Hematopoietic multipotent progenitor cell treated with erythropoietin and hydrocortisone succinate and interleukin-3 and kit ligand, for 8 days (in vitro differentiated cells): ENCODE results near the gene EEF1AKMT4.

ENCODE experiments used
- DNase-seq: peaks from one replicate; pipeline ENCODE4 v3.0.0-alpha.2; 2015

The EEF1AKMT4 gene

DNA sequence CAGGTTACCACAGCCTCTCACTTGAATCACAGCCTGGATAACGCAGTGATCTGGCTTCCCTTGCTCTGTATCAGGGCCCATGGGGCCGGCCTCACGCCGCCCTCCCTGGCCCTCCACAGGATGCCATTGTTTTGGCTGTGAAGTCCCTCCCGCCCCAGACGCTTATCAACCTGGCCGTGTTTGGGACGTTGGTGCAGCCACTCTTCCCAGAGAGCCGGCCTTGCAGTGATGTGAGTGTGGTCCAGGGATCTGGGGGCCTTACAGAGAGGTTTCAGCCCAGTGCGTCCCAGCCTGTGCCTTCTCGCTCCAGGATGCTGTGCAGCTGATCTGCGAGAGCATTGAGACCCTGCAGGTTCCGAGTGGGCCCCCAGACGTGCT lies 13.4 kb upstream of the EEF1AKMT4 start:
- DNase-seq = no peak

DNA sequence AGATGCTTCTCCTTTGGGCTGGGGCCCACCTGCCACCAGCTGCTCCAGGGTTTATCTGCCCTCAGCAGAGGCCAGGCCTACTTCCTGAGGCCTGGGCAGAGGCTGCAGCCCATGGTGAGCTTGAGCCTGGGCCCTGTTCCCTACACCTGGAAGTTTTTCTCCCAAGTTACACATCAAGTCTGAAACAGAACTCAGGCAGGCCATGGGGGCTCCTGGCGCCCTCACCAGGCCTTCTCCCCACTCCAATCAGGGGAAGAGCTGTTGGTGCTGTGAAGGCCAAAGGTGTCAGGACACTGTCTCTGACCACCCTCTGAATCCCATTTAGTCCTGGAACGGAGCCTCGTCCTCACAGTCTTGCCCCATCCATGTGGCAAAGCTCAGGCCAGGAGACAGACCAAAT lies 12.8 kb upstream of the EEF1AKMT4 start:
- DNase-seq = no peak

DNA sequence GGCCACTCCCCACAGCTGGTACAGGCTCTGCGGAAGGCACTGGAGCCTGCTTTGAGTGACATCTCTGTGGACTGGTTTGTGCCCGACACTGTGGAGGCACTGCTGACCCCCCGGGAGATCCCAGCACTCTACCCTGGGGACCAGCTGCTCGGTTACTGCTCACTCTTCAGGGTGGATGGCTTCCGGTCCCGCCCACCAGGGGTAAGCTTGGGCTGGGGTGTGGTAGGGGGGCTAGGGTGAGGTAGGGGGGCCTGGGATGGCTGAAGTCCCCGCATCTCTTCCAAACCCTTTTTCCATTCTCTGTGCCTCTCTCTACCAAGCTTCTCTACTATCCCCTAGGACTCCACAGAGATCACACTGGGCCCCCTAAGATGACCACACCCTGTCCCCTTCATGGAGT lies 12.3 kb upstream of the EEF1AKMT4 start:
- no peak for DNase-seq

DNA sequence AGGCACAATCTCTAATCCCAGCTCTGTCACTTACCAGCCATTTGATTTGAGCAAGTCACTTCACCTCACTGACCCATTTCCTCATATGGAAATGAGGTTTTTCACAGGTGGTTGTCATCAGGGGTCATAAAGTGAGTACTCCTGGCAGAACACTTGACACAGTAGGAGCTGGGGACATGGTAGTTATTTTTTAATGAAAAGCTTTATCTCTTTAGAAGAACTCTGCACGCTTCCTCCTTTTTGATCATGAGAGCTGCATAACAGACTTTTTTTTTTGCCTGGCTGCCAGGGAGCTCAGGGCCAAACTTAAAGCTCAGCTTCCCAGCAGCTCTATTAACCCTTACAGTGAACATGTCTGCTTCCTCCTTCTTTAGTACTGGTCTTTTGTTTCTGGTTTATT lies 11.7 kb upstream of the EEF1AKMT4 start:
- no peak for DNase-seq

DNA sequence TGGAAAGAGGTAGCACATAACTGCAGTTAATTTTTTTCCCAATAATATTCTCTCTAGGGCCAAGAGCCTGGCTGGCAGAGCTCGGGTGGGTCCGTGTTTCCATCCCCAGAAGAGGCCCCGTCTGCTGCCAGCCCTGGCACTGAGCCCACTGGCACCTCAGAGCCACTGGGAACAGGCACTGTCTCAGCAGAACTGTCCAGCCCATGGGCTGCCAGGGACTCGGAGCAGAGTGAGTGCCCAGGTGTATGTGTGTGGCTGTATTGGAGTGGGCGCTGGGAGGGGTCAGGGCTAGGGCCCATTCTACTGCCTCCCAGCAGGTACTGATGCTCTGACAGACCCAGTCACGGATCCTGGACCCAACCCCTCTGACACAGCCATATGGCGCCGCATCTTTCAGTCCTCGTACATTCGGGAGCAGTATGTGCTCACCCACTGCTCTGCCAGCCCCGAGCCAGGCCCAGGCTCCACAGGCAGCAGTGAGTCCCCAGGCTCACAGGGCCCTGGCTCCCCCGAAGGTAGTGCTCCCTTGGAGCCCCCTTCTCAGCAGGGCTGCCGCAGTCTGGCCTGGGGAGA lies 11.1 kb upstream of the EEF1AKMT4 start:
- no peak for DNase-seq

DNA sequence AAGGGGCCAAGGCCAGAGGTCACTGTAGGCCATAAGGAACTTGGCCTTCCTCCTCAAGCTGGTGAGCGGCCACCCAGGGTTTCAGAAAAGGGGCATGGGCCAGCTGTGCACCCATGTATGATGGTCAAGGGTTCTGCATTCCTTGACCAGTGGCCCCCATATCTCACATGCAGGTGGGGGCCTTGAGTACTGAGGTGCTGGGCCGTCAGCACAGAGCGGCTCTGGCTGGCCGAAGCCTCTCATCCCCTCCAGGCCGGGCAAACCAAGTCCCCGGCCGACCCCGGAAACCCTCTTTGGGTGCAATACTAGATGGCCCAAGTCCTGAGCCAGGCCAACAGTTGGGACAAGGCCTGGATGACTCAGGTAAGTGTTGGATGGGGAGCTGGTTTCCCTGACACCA lies 10.3 kb upstream of the EEF1AKMT4 start:
- no peak for DNase-seq

GRCh38 chr3:184239708-184240107 lies 9.8 kb upstream of the EEF1AKMT4 start:
- DNase-seq = no peak

DNA sequence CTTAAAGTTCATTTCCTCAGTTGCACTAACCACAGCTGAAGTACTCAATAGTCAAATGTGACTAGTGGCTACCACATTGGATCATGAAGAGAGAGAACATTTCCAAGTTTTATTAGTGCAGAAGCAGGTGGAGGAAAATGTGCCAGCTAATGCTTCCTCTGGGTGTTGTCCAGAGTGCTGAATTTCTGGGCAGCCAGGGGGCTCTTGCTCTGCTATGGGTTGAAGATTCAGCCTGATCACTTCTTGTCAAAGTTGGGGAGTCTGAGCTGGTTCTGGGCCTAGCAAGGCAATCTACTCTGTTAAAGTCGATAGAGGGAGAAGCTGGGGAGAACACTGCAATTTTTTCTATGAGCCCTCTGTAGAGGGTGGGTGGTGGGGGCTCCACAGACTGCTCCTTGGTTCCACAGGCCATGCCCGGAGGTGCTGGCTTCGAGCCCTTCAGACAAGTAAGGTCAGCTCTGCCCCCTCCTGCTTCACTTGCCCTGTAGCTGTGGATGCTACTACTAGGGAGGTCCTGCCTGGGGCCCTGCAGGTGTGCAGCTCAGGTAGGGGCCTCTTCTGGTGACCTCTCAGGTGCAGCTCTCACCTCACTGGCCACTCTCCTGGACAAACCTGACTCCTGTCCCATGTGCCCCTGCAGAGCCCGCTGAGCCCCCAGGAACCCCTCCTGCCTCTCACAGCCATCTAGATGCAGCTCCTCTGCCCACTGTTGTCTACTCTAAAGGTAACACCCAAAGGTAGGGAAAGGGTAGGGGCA lies 8.9 kb upstream of the EEF1AKMT4 start:
- DNase-seq = peak; percentile 47

- no peak for DNase-seq
These were observed 8.4 kb upstream of the EEF1AKMT4 start for GRCh38 chr3:184241141-184241446.

DNA sequence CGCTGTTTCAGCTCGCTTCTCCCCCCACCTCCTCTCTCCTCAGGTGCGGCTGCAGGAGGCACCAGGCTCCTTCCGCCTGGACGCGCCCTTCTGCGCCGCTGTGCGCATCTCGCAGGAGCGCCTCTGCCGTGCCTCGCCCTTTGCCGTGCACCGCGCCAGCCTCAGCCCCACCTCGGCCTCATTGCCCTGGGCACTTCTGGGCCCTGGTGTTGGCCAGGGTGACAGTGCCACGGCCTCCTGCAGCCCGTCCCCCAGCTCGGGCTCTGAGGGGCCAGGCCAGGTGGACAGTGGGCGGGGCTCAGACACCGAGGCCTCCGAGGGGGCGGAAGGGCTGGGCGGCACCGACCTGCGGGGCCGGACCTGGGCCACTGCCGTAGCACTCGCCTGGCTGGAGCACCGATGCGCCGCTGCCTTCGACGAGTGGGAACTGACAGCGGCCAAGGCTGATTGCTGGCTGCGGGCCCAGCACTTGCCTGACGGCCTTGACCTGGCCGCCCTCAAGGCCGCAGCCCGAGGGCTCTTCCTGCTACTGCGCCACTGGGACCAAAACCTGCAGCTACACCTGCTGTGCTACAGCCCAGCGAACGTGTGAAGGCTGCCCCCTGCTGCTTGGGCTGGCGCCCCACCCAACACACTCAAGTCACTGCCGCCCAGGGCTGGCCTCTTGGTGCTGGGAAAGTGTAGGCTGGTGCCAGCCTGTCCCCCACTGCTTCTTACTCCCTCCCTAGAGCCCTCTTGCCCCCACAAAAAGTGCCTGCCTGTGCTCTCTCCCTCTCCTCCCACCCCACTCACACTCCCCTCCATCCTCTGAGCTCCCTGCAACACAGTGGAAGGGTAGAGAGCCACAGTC lies 7.8 kb upstream of the EEF1AKMT4 start:
- peak; percentile 53 for DNase-seq

GRCh38 chr3:184242297-184242685 lies 7.2 kb upstream of the EEF1AKMT4 start:
- DNase-seq = no peak

- peak; percentile 90 for DNase-seq
These were observed 739 bp upstream of the EEF1AKMT4 start, which contains the start of gene ALG3 for GRCh38 chr3:184248454-184249411. TSS of gene ALG3 (minus strand) at chr3:184248962. CDS start at chr3:184248940, 22 bp downstream.

GRCh38 chr3:184250167-184250828 lies 826 bp downstream of the EEF1AKMT4 start:
- DNase-seq = peak; percentile 97

- DNase-seq = no peak
These were observed 6.0 kb downstream of the EEF1AKMT4 start for GRCh38 chr3:184255291-184256039.

DNA sequence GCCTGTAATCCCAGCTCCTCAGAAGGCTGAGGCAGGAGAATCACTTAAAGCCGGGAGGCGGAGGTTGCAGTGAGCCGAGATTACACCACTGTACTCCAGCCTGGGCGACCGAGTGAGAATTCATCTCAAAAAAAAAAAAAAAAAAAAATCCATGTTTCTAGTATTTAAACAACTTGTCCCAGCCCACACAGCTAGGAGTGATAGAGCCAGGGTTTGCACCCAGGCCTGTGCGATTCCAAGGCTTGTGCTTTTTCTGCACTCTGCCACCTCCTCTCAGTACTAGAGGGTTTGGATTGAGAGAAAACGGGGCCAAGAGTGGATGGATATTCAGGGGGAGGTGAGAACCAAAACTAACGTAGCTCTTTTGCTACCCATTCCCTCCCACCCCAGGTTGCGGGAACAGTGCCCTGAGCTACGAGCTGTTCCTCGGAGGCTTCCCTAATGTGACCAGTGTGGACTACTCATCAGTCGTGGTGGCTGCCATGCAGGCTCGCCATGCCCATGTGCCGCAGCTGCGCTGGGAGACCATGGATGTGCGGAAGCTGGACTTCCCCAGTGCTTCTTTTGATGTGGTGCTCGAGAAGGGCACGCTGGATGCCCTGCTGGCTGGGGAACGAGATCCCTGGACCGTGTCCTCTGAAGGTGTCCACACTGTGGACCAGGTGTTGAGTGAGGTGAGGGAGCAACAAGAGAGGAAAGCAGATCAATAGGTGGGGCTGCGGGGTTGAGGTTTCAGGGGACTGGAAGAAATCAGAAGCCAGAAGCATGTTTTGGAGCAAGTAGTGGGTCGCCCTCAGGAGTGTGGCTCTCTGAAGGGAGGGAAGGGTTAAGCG lies 7.8 kb downstream of the EEF1AKMT4 start:
- DNase-seq = no peak

- no peak for DNase-seq
These were observed 9.5 kb downstream of the EEF1AKMT4 start for GRCh38 chr3:184258926-184259325.

DNA sequence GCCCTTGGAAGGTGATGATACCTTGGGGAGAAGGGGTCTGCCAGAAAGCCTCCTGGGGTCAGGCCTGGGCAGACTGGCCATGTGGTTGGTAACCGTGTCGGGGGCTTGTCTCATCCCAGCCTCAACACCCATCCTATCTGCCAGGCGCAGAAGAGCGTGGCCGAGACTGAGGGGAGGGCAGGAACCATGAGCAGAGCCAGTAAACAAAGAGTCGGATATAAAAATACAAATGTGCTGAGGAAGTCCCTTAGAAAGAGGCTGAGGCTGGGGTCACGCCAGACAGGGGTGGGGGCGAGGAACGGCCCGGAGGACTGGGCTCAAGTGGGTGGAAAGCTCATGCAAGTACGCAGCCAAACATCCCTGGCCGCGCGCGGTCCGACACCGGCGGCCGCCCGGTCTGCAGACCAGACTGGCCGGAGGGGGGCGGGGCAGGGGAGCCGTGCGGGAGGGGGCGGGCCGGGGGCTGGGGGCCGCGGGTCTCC lies 10.0 kb downstream of the EEF1AKMT4 start:
- DNase-seq = no peak

DNA sequence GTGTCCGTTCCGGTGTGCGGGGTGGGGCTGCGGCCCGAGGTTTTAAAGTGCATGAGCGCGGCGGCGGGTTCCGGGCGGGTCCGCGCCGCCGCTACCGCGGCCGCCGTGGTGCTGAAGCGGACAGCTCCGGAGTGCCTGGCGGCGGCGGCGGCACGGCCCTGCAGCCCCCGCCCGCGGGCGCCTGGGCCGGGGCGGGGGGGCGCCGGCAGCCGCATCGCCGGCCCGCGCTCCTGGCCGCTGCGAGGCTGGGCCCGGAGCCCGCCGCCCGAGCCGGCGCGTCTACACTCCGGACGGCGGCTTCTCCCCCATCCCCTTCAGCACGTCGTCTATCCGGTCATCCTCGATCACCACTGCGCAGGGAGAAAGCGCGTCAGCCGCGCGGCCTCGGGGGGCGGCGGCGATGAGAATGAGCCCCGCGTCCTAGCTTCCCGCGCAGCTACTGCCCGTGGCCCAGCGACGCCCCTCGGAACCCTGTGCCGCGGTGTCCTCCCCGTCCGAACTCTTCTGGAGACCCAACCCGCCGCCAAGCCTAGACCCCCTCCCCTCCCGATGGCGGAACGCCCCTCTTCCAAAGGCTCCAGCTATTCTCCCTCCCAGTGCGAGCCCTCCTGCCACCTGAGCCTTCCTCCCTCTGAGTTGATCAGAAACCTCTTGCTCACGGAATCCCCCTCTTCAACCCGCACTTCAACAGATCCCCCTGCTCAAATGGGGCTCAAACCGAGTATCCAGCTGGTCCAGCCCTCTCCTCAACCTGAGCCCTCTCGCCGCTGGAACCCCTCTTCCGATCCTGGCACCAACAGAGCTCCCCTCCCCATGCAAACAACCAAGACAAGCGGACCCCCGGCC lies 10.6 kb downstream of the EEF1AKMT4 start:
- DNase-seq = no peak

DNA sequence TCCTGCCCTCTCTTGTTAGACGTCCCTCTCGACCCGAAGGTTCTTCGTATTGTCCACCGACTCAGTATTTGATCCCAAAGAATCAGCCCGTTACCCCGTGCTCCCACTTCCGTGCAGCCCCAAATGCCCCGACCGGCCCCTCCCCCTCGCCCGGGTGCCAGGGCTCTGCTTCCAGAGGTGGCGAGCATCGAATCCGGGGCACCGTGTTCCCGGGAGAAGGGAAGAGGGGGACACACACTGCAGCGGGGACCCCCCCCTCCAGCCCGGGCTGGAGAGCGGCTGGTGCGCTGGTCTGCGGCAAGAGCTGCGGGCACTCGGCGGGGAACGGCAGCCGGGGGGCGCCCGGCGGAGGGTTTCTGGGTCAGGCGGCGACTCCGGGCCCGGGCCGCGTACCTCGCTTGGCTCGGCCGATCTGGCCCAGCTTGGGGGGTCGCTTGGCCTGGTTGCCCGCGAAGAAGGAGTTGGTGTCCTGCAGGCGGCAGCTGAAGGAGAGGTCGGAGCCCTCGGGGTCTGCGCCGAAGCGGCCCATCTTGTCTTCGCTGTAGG lies 11.3 kb downstream of the EEF1AKMT4 start:
- no peak for DNase-seq
